ENCODE results near the gene BCAS1.

GRCh38 chr20:53914781-53915445, 155.5 kb downstream of the BCAS1 start:
- no peak for TF ChIP-seq CTCF (IDR thresholded peaks at IDR 0.05)
- no peak for TF ChIP-seq POLR2A (IDR thresholded peaks at IDR 0.05)
- no peak for TF ChIP-seq POLR2AphosphoS5 (IDR thresholded peaks at IDR 0.05)
